Activated CD8-positive, alpha-beta memory T cell treated with anti-CD3 and anti-CD28 coated beads for 1 hour (primary cell): Measurements from ENCODE around the gene KCTD4.
"Not testable (repeated sequence)": the region's sequence is repeated elsewhere in the genome, so short reads cannot be mapped to it uniquely, and the experiment has no call there.

Experiments used
- DNase-seq, 2 donors: peaks; one replicate each; pipeline ENCODE4 v3.0.0-alpha.2; 2020; ENCODE audit warnings: low read depth in 1 of 2; ENCODE audit errors: extremely low read depth in 1 of 2

KCTD4 gene

DNA sequence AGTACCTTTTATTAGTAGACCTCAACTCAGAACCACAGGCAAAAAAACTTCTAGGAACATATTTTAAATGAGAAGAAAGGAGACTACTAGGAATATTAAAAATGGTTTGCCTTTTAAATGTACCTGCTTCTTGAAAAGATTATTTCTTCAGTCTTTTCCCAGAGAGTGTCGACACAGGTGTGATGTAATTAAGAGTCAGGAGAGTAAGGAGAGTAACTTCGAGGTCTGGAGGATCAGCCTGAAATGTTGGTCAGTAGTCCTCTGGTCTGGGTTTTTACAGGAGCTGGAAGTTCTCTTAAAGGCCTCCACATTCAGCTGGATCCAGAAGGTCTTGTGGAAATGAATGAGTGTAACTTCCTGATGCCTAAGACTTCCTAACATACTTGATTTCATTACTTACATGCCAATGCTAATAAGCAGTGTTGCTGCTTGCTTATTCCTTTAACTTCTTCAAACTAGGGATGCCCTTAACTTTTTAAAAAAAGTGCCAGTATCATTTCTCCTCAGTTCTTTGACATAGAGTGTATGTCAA, at the start of gene KCTD4:
Gene KCTD4, minus strand, starts transcription at position 345 of the 532 bp plus-strand sequence. CDS start 6,478 bp downstream, outside the sequence.
- DNase-seq = no peak

DNA sequence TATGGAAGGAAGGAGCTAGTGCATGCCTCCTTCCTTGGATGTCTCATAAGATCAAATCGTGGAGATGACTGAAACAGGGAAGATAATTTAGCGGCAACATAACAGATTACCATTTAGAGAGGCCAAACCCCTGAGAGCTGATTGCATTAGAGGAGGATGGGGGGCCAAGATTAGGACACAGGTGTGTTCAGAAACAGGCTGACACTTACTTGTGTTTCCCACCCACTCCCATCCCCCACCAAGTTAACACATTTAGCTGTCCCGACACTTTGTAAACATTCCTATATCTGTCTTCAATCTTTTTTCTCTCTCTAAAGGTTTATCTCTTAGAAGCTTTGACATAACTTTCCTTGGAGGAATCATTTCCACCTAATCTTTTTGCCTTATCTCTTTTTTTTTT, 48.8 kb upstream of the KCTD4 start:
- no peak for DNase-seq

DNA sequence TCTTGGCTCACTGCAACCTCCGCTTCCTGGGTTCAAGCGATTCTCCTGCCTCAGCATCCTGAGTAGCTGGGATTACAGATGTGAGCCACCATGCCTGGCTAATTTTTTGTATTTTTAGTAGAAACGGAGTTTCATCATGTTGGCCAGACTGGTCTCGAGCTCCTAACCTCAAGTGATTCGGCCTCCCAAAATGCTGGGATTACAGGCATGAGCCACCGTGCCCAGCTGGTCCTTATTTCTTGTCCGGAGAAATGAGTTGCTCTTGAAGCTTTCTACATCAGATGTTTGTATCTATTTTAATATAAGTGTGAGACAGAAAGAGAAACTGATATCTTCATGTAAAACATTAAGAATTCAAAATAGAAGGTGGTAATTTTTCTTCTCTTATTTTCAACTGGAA, 43.9 kb upstream of the KCTD4 start:
- DNase-seq = not testable (repeated sequence)

DNA sequence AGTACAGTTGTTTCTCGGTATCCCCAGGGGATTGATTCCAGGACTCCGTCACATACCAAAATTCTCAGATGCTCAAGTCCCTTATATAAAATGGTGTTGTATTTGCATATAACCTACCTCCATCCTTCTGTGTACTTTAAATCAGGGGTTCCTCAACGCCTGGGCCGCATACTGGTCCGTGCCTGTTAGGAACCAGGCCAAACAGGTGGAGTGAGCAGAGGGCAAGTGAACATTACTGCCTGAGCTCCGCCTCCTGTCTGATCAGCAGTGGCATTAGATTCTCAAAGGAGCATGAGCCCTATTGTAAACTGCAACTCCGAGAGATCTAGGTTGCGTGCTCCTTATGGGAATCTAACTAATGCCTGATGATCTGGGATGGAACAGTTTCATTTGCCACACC, 42.2 kb upstream of the KCTD4 start:
- no peak for DNase-seq

DNA sequence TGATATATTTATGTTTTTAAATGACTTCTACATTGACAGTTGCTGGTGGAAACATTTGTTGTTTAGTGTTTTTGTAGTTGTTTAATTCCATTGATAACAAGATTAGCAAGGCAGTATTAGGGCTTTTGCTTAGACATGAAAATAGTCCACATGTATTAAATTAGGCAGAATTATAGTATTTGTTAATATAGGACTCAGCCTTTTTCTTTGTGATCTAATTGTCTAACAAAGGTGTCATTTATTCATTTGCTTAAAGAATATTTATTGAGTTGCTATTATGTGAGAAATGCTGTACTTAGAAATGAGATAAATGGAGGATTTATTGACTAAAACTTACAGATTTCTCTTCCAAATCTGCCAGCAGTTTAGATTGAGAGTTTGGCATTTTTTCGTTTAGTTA, 41.7 kb upstream of the KCTD4 start:
- no peak for DNase-seq

DNA sequence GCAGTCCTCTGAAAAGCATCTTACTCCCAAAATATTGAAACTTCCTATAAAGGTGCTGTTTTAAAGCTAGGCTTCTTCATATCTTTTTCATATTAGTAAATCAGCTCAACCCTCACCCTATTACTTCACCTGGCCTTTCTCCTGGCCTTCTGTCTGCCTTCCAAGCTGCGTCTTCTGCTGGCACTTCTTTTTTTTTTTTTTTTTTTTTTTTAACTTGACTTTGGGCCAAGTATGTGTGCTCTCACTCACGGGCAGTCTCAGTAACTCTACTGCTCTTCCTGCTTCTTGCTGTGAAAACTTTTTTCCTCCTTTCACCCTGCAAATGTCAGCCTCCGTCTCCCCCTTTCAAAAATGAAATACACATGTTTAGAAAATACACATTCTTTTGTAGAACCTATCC, 41.2 kb upstream of the KCTD4 start:
- DNase-seq = no peak

DNA sequence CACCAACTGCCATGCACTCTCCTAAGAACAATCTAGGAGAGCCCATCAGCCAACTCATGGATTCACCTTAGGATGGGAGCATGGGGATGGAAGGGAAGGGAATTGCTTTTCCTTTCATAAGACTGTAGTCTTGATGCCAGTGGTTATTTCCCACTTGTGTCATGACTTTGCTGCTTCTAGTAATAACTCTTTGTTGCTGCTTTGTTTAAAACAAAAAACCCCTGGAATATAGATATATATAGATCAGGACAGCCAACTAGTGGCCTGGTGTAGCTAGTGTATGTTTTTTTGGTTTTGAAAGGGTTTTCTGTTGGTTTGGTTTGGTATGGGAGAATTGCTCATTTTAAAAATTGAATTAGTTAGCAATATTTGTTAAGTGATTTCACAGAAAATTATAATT, 39.3 kb upstream of the KCTD4 start:
- DNase-seq = no peak

DNA sequence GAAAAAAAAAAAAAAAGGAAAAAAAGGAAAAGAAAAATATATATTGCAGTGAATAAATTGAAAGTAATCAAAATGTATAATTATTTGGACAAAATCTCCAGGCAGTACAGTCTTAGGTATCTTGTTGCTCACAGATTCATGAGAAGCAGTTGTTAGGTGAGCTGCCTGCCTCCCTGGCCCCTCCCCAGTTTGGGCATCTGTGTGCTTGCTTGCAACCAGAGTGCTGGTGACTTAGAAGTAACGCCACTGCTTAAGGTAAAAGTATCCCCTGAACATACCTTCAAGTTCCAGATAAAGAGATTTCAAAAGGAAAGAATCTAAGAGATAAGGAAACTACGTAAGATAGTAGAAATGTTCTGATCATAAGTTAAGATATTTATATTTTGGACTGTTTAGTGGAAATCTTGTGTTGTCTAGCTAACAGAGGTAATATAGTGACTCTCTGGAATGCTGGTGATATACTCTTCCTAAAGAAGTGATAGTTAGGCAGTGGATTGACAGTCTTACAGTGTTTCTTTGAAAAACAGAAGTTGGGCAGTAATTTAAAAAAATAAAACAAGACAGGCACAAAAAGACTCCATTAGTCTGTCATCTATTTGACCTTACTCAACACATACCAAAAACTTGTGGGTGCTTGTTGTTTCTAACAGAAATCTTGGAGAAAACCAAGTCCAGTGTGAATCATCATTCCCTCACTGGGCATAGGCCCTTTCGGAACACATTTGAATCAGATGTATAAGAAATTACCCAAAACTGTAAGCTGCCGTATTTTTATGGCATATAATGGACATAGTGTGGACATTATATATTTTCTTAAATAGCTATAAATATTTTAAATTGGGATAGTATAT, 38.3 kb upstream of the KCTD4 start:
- DNase-seq = no peak

DNA sequence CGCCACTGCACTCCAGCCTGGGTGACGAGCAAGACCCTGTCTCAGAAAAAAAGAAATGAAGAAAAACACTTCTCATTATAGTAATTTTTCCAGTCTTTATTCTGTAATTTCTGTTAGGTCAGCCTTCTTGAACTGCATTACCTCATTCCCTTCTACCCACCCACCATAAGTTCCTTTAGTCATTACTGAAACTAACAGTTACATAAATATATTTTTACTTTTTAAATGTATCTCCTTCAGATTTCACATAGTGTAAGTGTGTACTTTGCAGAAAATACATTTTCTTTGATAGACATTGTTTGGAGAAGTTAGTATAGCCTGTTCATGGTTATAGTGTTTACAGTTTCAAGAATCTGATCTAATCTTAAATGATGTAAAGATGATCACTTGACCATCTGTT, 31.7 kb upstream of the KCTD4 start:
- DNase-seq = no peak

DNA sequence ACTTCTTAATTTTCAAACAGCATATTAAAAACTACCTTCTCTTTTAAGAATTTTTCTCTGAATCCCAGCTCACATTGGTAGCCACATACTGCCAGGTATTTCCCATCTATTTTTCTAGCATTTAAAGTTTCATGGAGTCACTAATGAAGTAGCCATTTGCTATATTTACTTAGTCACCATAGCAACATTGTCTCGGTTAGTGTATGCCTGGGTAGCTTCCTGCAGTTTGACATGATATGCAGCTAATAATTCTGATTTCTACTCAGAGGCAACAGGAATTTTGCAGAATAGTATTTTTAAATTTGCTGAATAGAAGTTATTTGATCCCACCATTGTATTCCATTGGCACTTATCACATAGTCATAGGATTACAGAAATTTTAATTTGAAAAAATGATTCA, 30.9 kb upstream of the KCTD4 start:
- no peak for DNase-seq

DNA sequence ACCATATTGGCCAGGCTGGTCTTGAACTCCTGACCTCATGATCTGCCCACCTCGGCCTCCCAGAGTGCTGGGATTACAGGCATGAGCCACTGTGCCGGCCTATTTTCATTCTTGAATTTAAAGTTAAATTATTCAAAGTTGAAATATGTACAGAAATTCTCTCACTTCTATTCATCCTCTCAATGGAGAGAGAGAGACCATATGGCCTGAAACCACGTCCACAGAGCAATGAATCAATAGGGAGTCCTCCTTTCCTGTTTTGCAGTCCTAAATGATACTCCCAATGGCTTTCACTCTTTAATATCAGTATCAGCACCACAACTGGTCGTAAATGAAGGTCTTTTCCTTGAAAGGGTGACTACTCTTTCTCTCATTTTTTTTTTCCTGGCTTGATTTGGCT, 30.5 kb upstream of the KCTD4 start:
- DNase-seq = no peak

DNA sequence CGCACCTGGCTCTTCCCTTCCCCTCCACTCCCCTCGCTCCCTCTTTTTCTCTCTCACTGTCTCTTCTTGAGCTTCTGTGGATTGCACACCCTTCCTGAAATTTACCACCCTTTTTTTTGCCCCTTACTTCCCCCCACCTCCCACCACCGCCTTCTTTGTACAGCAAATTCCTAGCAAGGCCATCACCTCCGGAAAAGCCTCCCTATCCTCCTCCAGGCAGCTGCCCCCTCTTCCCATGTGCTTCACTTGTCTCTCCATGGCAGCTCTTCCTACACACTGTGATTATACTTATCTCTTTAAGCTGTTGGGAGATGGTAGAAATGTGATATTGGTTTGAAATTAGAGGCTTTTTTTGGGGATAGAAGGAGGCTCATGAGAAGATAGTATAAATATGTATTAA, 28.3 kb upstream of the KCTD4 start:
- DNase-seq = no peak

DNA sequence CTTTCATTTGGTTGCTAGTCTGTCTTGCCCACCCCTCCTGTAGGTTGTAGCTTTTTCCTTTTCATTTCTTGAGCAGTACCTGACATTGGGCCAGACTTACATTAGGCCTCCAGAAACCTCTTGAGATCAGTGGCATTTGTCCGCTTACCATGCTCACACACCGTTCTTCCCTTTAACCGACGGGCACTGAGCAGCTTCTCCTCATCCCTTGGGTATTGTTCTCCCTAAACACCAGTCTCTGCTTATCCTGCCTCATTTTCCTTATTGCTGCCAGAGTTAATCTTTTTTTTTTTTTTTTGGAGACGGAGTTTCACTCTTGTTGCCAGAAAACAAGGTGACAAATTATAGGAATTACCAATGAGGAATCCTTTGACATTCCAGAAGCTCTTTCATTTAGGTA, 27.2 kb upstream of the KCTD4 start:
- no peak for DNase-seq

DNA sequence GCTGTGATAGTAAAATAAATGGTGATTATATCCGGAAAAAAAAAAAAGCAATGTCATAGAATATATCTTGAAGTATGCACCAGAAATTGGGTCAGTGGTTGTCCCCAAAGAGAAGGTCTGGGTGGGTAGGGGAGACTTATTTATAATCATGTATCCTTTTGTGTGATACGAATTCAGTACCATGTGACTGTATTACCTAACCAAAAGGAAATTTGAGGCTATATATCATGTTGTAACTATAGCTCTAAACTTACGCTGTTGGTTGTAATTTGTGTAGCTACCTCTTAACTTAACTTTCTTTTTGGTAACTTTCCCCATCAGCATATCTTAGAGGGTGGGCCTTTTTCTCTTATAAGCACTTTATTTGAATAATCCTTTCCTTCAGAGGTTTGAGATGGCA, 25.2 kb upstream of the KCTD4 start:
- no peak for DNase-seq

DNA sequence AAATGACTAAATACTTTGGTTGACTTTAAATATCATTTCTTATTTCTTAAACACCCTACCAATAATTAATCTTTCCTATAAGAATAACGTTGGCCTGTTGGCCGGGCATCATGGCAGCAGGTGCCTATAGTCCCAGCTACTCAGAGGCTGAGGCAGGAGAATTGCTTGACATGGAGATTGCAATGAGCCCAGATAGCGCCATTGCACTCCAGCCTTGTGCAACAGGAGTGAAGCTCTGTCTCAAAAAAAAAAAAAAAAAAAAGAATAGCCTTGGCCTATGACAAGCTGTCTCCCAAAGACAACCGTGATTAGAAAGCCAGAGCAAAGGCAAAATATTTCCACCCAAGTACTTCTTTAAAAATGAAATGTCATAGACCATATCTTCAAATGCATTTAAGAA, 24.5 kb upstream of the KCTD4 start:
- no peak for DNase-seq

DNA sequence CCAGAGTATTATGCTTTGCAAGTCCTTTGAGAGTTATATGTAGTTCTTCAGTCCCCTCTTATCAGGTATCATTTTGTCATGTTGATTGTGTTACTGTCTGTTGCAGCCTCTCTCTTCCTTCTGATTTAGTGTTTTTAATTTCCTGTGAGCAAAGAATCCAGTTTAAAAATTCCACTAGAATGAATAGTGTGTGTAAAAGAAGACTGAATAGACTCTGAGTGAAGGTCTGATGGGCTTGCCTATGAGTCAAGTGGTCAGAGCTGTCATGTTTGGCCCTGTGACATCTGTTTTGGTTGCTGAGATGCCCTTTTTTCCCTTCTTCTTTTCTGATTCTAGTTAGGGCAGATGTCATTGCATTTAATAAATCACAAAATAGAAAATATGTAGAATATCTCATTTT, 23.3 kb upstream of the KCTD4 start:
- no peak for DNase-seq

DNA sequence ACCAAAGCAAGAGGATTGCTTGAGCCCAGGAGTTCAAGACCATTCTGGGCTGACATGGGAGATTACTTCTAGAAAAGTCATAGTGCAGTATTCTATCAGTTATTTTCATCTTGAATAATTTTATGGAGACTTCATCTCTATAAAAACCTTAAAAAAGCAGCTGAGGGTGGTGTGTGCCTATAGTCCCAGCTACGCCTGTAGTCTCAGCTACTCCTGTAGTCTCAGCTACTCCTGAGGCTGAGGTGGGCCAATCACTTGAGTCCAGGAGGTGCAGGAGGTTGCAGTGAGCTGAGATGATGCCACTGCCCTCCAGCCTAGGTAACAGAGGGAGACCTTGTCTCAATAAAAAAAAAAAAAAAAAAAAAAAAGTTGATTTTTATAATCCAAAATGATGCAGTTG, 22.1 kb upstream of the KCTD4 start:
- no peak for DNase-seq

DNA sequence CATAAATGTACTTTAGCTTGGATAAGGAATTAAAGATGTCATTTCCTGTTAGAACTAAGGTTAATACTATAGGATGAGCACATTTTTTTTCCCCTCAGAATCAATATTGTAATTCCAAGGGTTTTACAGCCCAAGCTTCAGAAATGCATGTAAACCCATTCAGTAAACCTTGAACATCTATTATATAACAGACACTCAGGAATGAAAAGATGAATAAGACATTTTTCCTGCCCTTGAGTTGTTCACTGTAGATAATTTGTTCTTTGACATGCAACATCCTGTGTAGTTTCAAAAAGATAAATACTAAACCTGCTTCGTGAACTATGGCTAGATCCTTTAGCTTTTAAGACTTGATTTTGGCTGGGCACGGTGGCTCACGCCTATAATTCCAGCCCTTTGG, 21.7 kb upstream of the KCTD4 start:
- no peak for DNase-seq

DNA sequence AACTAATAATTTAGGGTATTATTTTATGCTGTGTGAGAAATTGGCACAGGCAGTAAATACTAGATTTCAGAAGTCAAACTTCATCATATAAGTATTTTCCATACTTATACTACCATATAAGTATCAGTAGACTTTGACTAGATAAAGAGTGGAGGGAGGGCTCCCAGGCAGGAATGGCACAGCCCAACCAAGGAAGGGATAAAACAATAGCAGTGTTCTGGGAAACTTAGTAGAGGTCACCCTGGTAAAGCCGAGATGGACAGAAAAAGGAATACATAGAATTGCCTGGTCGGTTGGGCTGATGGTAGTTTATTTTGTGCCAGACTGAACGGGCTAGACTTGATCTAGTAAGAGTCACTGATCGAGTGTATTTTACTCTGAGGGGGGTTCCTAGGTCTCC, 19.6 kb upstream of the KCTD4 start:
- no peak for DNase-seq

DNA sequence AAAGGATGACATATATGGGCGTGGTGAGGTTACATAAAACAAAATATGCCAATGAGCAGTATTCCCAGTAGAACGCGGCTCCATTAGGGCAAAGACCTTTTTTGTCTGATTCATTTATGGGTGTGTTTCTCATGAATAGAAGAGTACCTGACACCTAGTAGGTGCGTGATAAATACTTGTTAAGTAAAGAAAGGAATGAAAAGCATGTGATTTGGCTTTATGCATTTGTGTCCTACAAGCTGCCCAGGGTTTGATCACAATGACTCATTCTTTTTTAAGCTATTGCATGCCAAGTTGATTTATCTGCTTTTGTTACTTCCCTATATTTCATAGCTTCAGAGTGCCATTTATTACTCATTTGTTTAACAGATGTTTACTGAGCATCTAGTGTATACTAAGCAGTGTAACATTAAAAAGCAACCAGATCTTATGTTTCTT, 19.1 kb upstream of the KCTD4 start:
- no peak for DNase-seq

DNA sequence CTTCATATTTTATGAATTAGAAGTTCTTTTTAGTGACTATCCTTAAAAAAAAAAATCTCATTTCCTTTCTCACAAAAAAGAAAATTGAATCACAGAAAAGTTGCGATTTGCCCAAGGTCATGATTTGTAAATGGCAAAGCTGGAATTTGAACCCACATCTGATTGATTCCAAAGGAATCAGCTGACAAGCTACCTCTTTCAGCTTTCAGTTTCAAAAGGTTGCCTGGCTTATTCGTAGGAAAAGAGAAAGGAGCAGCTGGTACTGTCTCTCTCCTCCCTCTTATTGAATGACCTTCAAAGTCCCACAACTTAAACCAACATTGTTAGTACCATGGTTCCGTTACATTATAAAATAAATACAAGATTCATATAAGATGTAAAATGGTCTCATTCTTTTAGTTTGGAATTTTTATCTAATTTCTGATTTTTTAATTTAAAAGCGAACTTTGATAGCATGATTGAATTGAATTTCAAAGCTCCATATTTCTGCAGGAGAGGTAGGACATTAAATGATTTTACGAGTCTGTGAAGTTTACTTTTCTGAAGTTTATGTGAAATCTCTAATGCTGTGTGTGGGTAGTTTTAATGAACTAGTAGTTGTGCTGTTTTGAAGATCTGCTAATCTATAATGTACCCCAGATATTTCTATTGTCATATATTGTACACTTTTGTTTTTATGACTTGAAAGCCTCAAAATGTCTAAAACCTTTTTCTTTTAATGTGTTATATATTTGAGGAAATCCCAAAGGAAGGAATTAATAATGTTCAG, 18.5 kb upstream of the KCTD4 start:
- no peak for DNase-seq

DNA sequence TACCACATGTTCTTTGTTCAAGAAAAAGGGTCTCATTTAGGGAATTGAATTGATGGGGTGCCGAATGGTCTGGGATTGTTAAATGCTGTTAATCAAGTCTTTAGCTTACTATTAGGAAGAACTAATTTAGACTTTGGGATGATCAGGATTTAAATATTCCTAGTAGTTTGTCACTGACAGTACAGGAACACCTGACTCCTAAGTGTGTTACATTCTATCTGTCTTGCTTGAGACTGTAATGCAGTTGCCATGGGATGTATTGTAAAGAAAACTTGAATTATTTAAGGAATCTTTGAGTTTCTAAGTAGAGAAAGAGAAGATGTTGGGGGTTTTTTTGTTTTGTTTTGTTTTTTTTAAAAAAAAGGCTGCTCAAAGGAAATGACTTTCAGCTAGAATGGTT, 17.8 kb upstream of the KCTD4 start:
- DNase-seq = no peak
